NCI-H69 (cell line): Measurements from ENCODE around the gene SLC6A12.

Source experiments
- DNase-seq: peaks from one replicate; lab custom pipeline; 2025; lab: John Stamatoyannopoulos, UW

Gene SLC6A12

GRCh38 chr12:162467-163307 is 51.3 kb downstream of the SLC6A12 start:
- DNase-seq: peak; percentile 90

GRCh38 chr12:161823-162222 is 52.1 kb downstream of the SLC6A12 start:
- DNase-seq: no peak

- no peak for DNase-seq
These were observed 53.1 kb downstream of the SLC6A12 start for GRCh38 chr12:160858-161257.

GRCh38 chr12:159156-159782 is 54.7 kb downstream of the SLC6A12 start:
- DNase-seq: no peak

- no peak for DNase-seq
These were observed 56.3 kb downstream of the SLC6A12 start for GRCh38 chr12:157644-158043.

- no peak for DNase-seq
These were observed 57.0 kb downstream of the SLC6A12 start for GRCh38 chr12:156945-157344.

DNA sequence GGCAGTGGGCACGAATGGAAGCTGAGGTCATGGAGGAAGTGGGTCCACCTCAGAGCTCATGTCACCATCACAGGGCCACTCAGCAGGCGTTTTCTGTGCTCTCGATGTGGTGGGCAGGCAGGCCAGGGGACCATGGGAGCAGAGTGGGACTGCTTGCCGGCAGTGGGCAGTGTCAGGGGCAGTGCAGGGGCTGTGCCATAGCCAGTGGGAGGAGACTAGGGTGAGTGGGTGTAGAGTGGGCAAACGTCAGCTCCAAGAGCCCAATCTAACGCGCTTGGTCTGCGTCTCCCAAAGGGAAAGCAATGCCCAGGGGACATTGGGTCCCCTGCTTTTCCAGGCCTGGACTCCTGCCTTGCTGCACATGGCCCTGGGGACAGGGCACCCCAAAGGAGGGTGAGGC is 58.3 kb downstream of the SLC6A12 start:
- DNase-seq: no peak

GRCh38 chr12:155006-155405 is 59.0 kb downstream of the SLC6A12 start:
- no peak for DNase-seq

- no peak for DNase-seq
These were observed 59.9 kb downstream of the SLC6A12 start for GRCh38 chr12:154058-154457.

- DNase-seq: peak; percentile 88
These were observed 60.7 kb downstream of the SLC6A12 start for GRCh38 chr12:153080-153746.

DNA sequence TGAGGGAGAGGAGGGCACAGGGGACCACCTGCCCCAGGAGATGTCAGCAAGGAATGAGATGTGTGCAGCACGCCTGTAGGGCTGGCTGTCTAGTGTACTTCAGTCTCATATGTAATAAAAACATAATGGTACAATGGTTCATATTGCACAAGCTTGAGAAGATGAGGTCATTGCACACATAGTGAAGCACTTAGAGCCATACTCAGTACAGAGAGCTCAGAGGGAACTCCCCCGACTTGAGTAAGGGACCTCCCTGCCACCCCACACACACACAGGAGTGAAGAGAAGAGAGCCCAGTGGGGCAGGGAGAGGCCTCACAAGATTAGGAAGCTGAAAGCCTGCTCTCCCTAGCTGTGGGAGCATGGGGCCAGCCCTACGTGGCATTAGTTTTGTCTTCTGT is 61.5 kb downstream of the SLC6A12 start:
- DNase-seq: no peak

DNA sequence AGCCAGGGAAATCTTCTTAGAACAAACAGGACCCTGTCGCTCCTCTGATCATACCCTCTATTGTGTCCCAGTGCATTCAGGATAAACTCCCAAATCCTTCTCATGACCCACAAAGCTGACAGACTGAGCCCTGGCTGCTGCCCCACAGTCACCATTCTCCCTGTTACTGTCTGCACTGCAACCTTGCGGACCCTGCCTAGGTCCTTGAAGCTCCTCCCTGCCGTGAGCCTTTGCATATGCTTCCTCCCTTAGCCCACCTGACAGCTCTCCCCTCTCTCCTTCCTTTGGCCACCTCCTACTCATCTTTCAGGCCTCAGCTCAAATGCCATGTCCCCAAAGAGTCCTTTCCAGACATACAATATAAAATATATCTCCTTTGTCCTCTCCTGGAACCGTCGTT is 62.4 kb downstream of the SLC6A12 start:
- DNase-seq: no peak

DNA sequence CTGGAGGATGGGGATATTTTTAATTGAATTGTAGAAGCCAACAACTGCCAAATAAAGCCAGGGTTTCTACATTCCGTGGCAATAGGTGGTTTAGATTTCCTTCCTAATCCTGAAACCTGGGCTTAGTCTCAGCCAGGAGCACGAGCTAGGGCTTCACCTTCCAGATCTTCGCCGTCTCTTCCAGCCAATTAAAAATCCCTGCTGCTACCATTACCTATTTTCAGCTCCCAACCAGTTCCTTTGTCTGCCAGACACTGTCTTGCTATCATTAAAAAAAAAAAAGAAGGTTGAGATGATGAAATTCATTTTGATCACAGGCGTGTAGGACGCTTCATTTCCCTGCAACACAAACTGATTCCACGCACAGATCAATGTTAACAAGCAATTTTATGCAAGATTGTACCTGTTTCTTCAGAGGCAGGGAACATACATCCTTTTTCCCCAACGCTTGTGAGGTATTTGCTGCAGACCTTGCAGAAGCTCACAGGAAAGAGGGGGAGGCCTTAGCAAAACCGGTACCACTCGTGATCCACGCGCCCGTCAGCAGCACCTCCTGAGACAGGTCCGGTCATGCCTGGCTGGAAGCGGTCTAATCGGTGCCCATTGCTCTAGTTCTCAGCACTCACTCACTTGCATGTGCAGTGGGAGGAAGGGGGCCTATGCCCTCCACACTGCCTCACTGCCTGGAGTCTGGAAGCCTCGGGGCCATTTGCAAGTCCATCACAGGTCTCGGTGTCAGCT is 65.1 kb downstream of the SLC6A12 start:
- no peak for DNase-seq

- DNase-seq: no peak
These were observed 66.7 kb downstream of the SLC6A12 start for GRCh38 chr12:147242-147641.

DNA sequence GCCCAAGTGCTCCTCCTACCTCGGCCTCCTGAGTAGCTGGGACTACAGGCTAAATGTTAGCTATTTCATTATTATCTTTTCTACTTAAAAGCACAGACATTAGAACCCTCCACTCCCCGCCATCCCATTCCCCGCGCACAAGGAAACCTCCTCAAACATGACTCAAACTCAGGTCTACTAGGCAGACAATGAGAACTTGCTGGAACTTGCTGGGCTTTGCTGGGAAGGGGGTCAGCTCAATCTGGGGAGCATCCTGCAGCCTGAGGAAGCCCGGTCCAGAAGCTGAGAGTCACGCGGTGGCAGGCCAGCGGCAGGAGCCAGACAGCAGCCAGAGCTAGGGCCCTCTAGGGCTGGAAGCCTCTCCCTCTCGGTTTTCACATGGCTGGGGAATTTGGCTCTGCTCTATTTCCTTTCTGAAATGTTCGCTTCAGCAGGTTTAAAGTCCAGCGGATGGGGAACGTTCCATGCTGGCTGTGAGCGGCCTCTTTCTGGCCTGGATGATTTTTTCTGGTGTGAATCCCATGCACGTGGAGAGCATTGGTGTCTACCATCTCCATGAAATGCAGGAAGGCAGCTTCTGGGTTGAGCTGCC is 68.5 kb downstream of the SLC6A12 start:
- no peak for DNase-seq

- DNase-seq: peak; percentile 15
These were observed 69.2 kb downstream of the SLC6A12 start for GRCh38 chr12:144650-145284.

- DNase-seq: no peak
These were observed 69.8 kb downstream of the SLC6A12 start for GRCh38 chr12:143964-144649.

DNA sequence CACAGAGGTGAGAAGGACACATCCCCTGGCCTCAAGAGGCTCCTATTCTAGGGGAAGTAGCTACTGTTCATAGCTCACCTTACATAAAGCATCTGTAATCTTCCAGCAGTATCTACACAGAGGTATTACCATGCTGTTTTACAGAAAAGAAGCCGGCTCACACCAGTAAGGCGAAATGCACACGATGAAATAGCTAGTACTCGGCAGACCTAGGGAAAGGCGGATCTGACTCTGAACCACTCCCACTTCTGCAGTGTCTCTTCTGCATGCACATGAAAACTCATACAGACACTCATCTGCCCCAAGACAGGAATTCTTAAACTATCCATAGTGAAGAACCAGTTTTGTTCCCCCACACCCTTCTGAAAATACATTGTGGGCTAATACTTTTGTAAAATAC is 73.8 kb downstream of the SLC6A12 start:
- no peak for DNase-seq
